HL-60/S4 treated with retinoic acid at 250 ng/mL for 4 days and 3 days (cell line): ENCODE results near the gene TUBG2.
"Not testable (repeated sequence)": the region's sequence is repeated elsewhere in the genome, so short reads cannot be mapped to it uniquely, and the experiment has no call there.

Experiments used
- in situ Hi-C: fragments of 300-500 bp; cut with MboI; formaldehyde crosslinking; loops from 2 replicates; pipeline ENCODE4 v1.7.0; 2022; ENCODE audit warnings: low sequenced_read_pairs

Gene TUBG2

GRCh38 chr17:42659079-42659931, at the start of gene TUBG2:
Gene TUBG2 (plus strand): TSS chr17:42659284. CDS start chr17:42659504, 220 bp downstream.
- in situ Hi-C loops: no loop called here

DNA sequence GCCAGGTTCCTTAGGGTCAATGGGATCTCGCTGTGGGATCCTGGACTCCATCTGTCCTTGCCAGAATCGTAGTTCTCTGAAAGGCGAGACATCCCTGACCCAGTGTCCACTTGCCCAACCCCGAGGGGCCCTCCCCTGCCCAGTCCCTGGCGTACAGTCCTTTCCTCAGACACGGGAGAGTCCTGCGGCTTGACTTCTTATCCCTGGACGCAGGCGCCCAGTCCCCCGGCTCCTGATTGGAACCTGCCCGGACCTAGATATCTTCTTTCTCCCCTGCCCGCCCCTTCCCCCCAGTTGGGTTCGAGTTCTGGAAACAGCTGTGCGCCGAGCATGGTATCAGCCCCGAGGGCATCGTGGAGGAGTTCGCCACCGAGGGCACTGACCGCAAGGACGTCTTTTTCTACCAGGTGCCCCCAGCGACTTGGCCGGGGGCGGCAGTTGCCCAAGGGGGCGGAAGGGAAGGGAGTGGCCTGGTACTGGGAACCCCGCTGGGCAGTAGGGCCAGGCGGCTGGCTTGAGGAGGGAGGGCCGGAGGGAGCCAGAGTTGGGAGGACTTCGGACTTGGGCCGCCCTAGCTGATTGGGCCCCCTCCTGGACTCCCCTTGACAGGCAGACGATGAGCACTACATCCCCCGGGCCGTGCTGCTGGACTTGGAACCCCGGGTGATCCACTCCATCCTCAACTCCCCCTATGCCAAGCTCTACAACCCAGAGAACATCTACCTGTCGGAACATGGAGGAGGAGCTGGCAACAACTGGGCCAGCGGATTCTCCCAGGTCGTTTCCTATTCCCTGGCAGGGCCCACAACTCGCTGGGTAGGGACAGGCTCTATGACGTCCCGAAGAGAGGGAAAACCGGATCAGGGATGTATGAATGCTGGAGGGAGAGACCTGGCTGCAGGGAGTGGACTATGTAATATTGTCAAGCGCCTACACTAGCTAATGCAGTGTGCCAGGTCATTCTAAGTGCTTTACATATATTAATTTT, 49.0 kb upstream of the TUBG2 start:
- in situ Hi-C loops: not testable (repeated sequence)

GRCh38 chr17:42612013-42612412, 47.1 kb upstream of the TUBG2 start:
- in situ Hi-C loops: no loop called here

DNA sequence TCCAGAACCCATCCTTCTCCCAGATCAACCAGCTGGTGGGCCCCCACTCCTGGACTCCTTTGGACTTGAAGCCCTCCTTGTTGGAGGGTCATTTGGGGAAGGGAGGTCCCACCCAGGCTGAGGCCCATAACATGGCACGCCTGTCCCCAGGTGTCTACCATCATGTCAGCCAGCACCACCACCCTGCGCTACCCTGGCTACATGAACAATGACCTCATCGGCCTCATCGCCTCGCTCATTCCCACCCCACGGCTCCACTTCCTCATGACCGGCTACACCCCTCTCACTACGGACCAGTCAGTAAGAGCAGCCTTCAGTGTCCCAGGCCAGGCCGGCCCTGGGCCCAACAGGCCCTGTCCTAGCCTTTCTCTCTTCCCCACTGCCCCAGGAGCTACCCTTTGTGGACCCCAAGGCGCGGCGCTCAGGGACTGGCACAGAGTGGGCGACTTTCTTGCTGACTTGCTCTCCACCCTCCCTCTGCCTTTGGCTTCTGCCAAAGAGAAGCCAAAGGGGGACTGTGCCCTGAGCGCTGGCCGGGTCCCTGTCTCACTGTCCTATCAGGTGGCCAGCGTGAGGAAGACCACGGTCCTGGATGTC, 45.3 kb upstream of the TUBG2 start:
- in situ Hi-C loops: no loop called here

- in situ Hi-C loops: no loop called here
Measured at GRCh38 chr17:42617956-42618431, 41.1 kb upstream of the TUBG2 start.

DNA sequence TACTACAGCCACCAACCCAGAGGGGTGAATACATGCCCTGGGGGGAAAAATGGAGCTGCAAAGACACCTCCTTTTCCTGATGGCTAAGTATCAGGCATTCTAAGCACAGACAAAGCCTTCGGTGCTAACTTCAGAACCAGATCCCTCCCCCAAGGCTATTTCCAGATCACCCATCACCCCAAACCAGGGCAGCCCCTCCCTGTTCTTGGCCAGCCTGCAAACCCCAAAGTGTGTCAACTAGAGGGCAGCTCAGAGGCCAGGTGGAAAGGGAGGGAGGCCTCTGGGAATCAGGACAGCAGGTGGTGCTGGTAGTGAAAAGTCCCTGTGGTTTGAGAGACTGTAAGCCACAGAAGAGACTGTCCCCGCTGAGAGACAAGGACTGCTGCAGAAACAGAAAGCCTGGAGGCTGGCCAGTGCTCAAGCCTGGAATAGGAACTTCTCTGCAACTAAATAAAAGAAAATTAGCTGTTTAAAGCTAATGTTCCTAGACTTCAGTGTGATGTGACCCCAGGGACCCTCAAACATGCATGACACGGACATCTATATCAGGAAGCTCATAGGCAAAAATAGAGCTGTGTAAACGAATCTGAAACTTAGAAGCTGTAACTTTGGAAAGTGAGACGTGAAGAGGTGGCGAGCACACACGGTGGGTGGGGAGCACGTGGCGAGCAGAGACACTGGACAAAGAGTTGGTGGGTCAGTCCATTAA, 40.5 kb upstream of the TUBG2 start:
- in situ Hi-C loops: no loop called here

DNA sequence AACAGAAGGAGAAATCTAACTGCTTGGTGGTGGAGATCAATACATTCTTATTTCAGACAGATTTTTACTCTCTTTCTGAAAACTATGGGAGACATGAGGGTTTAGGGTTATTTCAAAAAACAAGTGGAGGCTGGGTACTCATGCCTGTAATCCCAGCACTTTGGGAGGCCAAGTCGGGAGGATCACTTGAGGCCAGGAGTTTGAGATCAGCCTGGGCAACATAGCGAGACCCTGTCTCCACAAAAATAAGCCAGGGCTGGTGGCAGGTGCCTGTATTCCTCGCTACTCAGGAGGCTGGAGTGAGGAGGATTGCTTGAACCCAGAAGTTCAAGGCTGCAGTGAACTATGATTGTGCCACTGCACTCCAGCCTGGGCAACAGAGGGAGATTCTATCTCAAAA, 37.1 kb upstream of the TUBG2 start:
- in situ Hi-C loops: not testable (repeated sequence)

DNA sequence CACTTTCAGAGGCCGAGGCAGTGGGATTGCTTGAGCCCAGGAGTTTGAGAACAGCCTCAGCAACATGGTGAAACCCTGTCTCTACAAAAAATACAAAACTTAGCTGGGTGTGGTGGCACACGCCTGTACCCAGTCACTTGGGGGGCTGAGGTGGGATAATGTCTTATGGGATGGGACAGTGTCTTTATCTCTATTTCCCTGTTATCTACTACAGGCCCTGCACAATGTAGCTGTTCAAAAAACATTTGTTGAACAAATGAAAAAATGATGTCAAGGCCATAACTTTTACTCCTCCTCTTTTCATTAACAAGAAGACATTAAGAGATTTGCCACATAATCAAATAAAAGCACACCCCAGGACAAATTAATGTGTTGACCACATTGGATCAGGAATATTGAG, 35.8 kb upstream of the TUBG2 start:
- in situ Hi-C loops: no loop called here

- in situ Hi-C loops: no loop called here
Measured at GRCh38 chr17:42623732-42624596, 35.1 kb upstream of the TUBG2 start.

- in situ Hi-C loops: not testable (repeated sequence)
Measured at GRCh38 chr17:42627032-42627764, 31.9 kb upstream of the TUBG2 start.

DNA sequence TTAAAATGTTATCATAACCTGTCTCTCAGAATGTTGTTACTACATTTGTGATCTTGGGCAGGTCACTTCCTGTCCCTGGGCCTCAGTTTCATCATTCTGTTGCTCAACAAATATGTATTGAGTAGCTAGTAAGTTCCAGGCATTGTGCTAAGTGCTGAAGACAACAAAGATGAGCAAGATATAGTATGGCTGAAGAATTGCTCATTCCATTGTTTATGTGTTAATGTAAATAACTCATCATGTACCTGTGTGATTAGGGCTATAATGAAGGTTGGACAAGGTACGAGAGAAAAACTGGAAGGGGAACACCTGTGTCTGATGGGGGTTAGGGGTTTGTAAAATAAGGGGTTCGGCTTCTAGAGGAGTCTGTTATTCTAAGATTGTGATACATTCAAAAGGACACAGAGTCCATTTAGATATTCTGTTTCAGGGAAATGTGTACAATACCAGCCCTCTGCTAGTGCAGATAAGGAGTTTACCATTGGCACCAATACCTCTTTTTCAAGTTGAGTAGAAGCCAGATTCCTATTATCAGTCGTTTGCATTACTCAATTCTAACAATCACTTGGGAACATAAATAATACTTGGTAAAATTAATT, 29.6 kb upstream of the TUBG2 start:
- in situ Hi-C loops: no loop called here

DNA sequence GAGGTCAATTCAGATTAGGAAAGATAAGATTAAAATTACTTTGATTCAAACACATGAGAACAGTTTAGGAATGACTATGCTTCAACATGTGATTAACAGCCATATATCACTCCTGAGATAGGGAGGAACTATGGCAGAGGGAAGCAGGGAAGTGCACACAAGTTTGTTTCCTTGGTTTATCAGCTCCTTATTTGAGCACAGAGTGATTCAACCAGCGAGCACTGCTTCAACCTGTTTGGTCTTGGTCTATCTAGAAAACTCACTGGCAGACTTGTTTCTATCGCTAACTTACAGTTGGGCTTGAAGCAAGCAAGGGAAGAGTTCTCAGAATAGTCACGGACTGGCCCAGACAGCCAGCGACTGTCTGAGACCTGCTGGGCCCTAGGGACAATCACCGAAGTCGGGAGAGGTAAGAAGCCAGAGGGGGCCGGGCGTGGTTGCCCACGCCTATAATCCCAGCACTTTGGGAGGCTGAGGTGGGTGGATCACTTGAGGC, 26.1 kb upstream of the TUBG2 start:
- in situ Hi-C loops: no loop called here

- in situ Hi-C loops: no loop called here
Measured at GRCh38 chr17:42639525-42640113, 19.5 kb upstream of the TUBG2 start.

GRCh38 chr17:42640121-42640520, 19.0 kb upstream of the TUBG2 start:
- in situ Hi-C loops: no loop called here

GRCh38 chr17:42642336-42642735, 16.7 kb upstream of the TUBG2 start:
- in situ Hi-C loops: no loop called here

GRCh38 chr17:42647778-42648177, 11.3 kb upstream of the TUBG2 start:
- in situ Hi-C loops: no loop called here

GRCh38 chr17:42651392-42651791, 7.7 kb upstream of the TUBG2 start:
- in situ Hi-C loops: no loop called here
